IMR-90 (cell line): ENCODE data around the gene TRAPPC14. TPM values are rescaled to one million over a fixed set of nuclear protein-coding genes. Genes with fewer than 3 reads are reported as not detected.

Experiments used
- ATAC-seq: fragments of 200-7000 bp; cut with Tn5 transposase; 2 replicates; pipeline ENCODE4 v1.9.1; 2020; ENCODE audit warnings: low read depth, mild to moderate bottlenecking, moderate library complexity
- BruUV-seq: library from RNA; stranded (reverse); fragments of 400-500 nt; replicated peaks from 2 replicates; lab custom pipeline; 2021; lab: Mats Ljungman, UMichigan
- CTCF ChIA-PET: fragments of 300-600 bp; formaldehyde crosslinking; extraction: SDS; loops from one replicate; lab custom pipeline; 2021; ENCODE audit warnings: antibody characterized with exemption; lab: Yijun Ruan, JAX
- POLR2A ChIA-PET: fragments of 300-600 bp; sonication (Branson Sonifier 250); formaldehyde crosslinking; loops from one replicate; lab custom pipeline; 2022; ENCODE audit warnings: antibody characterized with exemption; ENCODE audit not compliant: unreplicated experiment; lab: Charles Lee
- DNase-seq: peaks from one replicate; pipeline ENCODE4 v3.0.0; 2013
- H2AFZ ChIP-seq: replicated peaks from 2 replicates; pipeline ENCODE3; 2013; ENCODE audit warnings: low read length, mild to moderate bottlenecking; ENCODE audit not compliant: poor library complexity
- H2AK5ac ChIP-seq: 2 replicates; pipeline ENCODE4 v1.6.1; 2013; ENCODE audit warnings: low read depth, low read length, inconsistent platforms
- H2AK9ac ChIP-seq: replicated peaks from 2 replicates; pipeline ENCODE3; 2013; ENCODE audit warnings: mild to moderate bottlenecking, low read depth, low read length, moderate library complexity; ENCODE audit not compliant: poor library complexity
- H2BK120ac ChIP-seq: 2 replicates; pipeline ENCODE4 v1.6.1; 2013; ENCODE audit warnings: low read depth, low read length, inconsistent platforms
- H2BK15ac ChIP-seq: 3 replicates; pipeline ENCODE4 v1.6.1; 2013; ENCODE audit warnings: low read depth, low read length, inconsistent platforms
- H2BK20ac ChIP-seq: 2 replicates; pipeline ENCODE4 v1.6.1; 2013; ENCODE audit warnings: low read depth, mild to moderate bottlenecking, inconsistent platforms, low read length, moderate library complexity
- H2BK5ac ChIP-seq: 2 replicates; pipeline ENCODE4 v1.6.1; 2013; ENCODE audit warnings: mild to moderate bottlenecking, low read depth, low read length, inconsistent platforms; ENCODE audit not compliant: poor library complexity, severe bottlenecking
- H3K14ac ChIP-seq: replicated peaks from 2 replicates; pipeline ENCODE4 v1.6.1; 2013; ENCODE audit warnings: low read depth, low read length, inconsistent platforms
- H3K18ac ChIP-seq: 2 replicates; pipeline ENCODE4 v1.6.1; 2013; ENCODE audit warnings: low read depth, low read length, control low read depth
- H3K23ac ChIP-seq: 2 replicates; pipeline ENCODE4 v1.6.1; 2013; ENCODE audit warnings: low read depth, low read length, inconsistent platforms
- H3K27ac ChIP-seq: 2 replicates; pipeline ENCODE4 v1.5.1; 2013; ENCODE audit warnings: mild to moderate bottlenecking, control low read depth, low read length; ENCODE audit not compliant: insufficient read depth
- H3K27me3 ChIP-seq: 2 replicates; pipeline ENCODE4 v1.6.1; 2013; ENCODE audit warnings: low read length; ENCODE audit not compliant: control insufficient read depth, insufficient read depth
- H3K36me3 ChIP-seq: 2 replicates; pipeline ENCODE4 v1.6.1; 2013; ENCODE audit warnings: low read length, mixed read lengths; ENCODE audit not compliant: control insufficient read depth, insufficient read depth
- H3K4ac ChIP-seq: 2 replicates; pipeline ENCODE4 v1.6.1; 2013; ENCODE audit warnings: low read depth, low read length, inconsistent platforms
- H3K4me1 ChIP-seq: 2 replicates; pipeline ENCODE4 v1.6.1; 2013; ENCODE audit warnings: low read length, mixed read lengths; ENCODE audit not compliant: control insufficient read depth, insufficient read depth
- H3K4me2 ChIP-seq: 2 replicates; pipeline ENCODE4 v1.6.1; 2013; ENCODE audit warnings: low read depth, mild to moderate bottlenecking, control low read depth, low read length, moderate library complexity
- H3K4me3 ChIP-seq: 2 replicates; pipeline ENCODE4 v1.5.1; 2013; ENCODE audit warnings: low read depth, mild to moderate bottlenecking, control low read depth, low read length, moderate library complexity; ENCODE audit not compliant: insufficient read depth
- H3K56ac ChIP-seq: 2 replicates; pipeline ENCODE4 v1.6.1; 2013; ENCODE audit warnings: low read length, inconsistent platforms; ENCODE audit not compliant: insufficient read depth; ENCODE audit errors: extremely low read depth
- H3K79me1 ChIP-seq, 2 experiments: 2 replicates each; pipeline ENCODE4 v1.6.1; 2013; ENCODE audit warnings: low read length in 2 of 2, inconsistent platforms in 1 of 2, low read depth in 1 of 2
- H3K9ac ChIP-seq: 2 replicates; pipeline ENCODE4 v1.6.1; 2013; ENCODE audit warnings: low read depth, low read length, control low read depth
- H3K9me1 ChIP-seq: 2 replicates; pipeline ENCODE4 v1.6.1; 2013; ENCODE audit warnings: low read length, inconsistent platforms; ENCODE audit not compliant: insufficient read depth
- H3K9me3 ChIP-seq: 2 replicates; pipeline ENCODE4 v1.6.1; 2013; ENCODE audit warnings: low read length; ENCODE audit not compliant: control insufficient read depth, insufficient read depth
- H4K20me1 ChIP-seq: 2 replicates; pipeline ENCODE4 v1.6.1; 2013; ENCODE audit warnings: low read length, inconsistent platforms; ENCODE audit not compliant: insufficient read depth
- H4K5ac ChIP-seq: 2 replicates; pipeline ENCODE4 v1.6.1; 2013; ENCODE audit warnings: mild to moderate bottlenecking, low read depth, low read length, control low read depth
- H4K8ac ChIP-seq, 2 experiments: 2 replicates each; pipeline ENCODE4 v1.6.1; 2013; ENCODE audit warnings: low read depth in 2 of 2, low read length in 2 of 2, control low read depth in 1 of 2, inconsistent platforms in 1 of 2
- H4K91ac ChIP-seq: 2 replicates; pipeline ENCODE4 v1.6.1; 2013; ENCODE audit warnings: low read depth, low read length, inconsistent platforms; ENCODE audit not compliant: insufficient read depth
- BHLHE40 ChIP-seq: fragments of 150-350 bp; IDR thresholded peaks from 2 replicates; pipeline ENCODE4 v1.6.1; 2016; ENCODE audit warnings: mild to moderate bottlenecking, low read depth, low read length
- CEBPB ChIP-seq: IDR thresholded peaks from 2 replicates; pipeline ENCODE4 v1.6.1; 2012; ENCODE audit warnings: low read depth, low read length, improper control_type of control experiment
- ELK1 ChIP-seq: fragments of 150-350 bp; IDR thresholded peaks from 2 replicates; pipeline ENCODE4 v1.6.1; 2016; ENCODE audit warnings: low read depth, mild to moderate bottlenecking, low read length, moderate library complexity, borderline replicate concordance
- FOS ChIP-seq: fragments of 150-350 bp; IDR thresholded peaks from 2 replicates; pipeline ENCODE4 v1.6.1; 2016; ENCODE audit warnings: low read depth, low read length
- MAFK ChIP-seq: IDR thresholded peaks from 2 replicates; pipeline ENCODE4 v1.6.1; 2012; ENCODE audit warnings: low read depth, low read length, improper control_type of control experiment
- MAZ ChIP-seq: IDR thresholded peaks from 2 replicates; pipeline ENCODE4 v1.6.1; 2012; ENCODE audit warnings: low read depth, mild to moderate bottlenecking, low read length, improper control_type of control experiment, moderate library complexity, borderline replicate concordance
- MXI1 ChIP-seq: IDR thresholded peaks from 2 replicates; pipeline ENCODE4 v1.6.1; 2012; ENCODE audit warnings: low read depth, mild to moderate bottlenecking, low read length, moderate library complexity, borderline replicate concordance
- NFE2L2 ChIP-seq: fragments of 150-350 bp; IDR thresholded peaks from 2 replicates; pipeline ENCODE4 v1.6.1; 2016; ENCODE audit warnings: low read depth, mild to moderate bottlenecking, low read length
- POLR2A ChIP-seq: IDR thresholded peaks from 2 replicates; pipeline ENCODE4 v1.6.1; 2012; ENCODE audit warnings: mild to moderate bottlenecking, low read depth, low read length
- RAD21 ChIP-seq: IDR thresholded peaks from 2 replicates; pipeline ENCODE4 v1.6.1; 2012; ENCODE audit warnings: low read length, improper control_type of control experiment
- RFX5 ChIP-seq: IDR thresholded peaks from 2 replicates; pipeline ENCODE4 v1.8.0; 2012; ENCODE audit warnings: low read depth, mild to moderate bottlenecking, low read length, moderate library complexity
- SMC3 ChIP-seq: fragments of 150-350 bp; IDR thresholded peaks from 2 replicates; pipeline ENCODE4 v1.6.1; 2016; ENCODE audit warnings: low read depth, mild to moderate bottlenecking, antibody characterized with exemption, low read length, moderate library complexity
- USF2 ChIP-seq: fragments of 150-350 bp; IDR thresholded peaks from 2 replicates; pipeline ENCODE4 v1.6.1; 2017; ENCODE audit warnings: mild to moderate bottlenecking, antibody characterized with exemption, low read length, low read depth
- WGBS, 2 experiments: methylation state at CpG; one replicate each; pipeline versions ENCODE4 v1.1.5 to v1.1.7; 2013; ENCODE audit warnings: missing lambda C conversion rate in 2 of 2; ENCODE audit not compliant: insufficient read length in 1 of 2; ENCODE audit errors: extremely low coverage in 2 of 2; 5-methylcytosine and 5-hydroxymethylcytosine counted together
- dilution Hi-C: fragments of 300-500 bp; cut with HindIII; formaldehyde crosslinking; loops from one replicate; pipeline ENCODE4 v1.14.3; 2018; ENCODE audit warnings: low sequenced_read_pairs; ENCODE audit not compliant: unreplicated experiment
- in situ Hi-C: fragments of 300-500 bp; cut with MboI; formaldehyde crosslinking; loops from 3 replicates; pipeline ENCODE4 v1.14.3; 2019; ENCODE audit warnings: low sequenced_read_pairs, inconsistent platforms, mixed read lengths
- intact Hi-C: fragments of 100-400 bp; cut with micrococcal nuclease; formaldehyde crosslinking; loops from 2 replicates; pipeline ENCODE4 v1.10.0; 2022
- polyA plus RNA-seq, 3 experiments: library from polyadenylated mRNA; depleted of rRNA; stranded (reverse); fragments of >200 nt; gene quantifications; 2 replicates each; pipeline ENCODE4 v1.2.3, GENCODE V29; 2012; ENCODE audit warnings: low replicate concordance in 1 of 3
- total RNA-seq: library from RNA; depleted of rRNA; stranded (reverse); fragments of >200 nt; gene quantifications from 2 replicates; pipeline ENCODE4 v1.2.3, GENCODE V29; 2012

Gene TRAPPC14
- total and polyA plus RNA-seq, 2 of the 4 experiments (the other 2 are of a cell fraction), result 4.5 to 15.9 TPM

GRCh38 chr7:100154651-100155491 lies 3.7 kb downstream of the TRAPPC14 start (continued):
- TF ChIP-seq MAFK, result no peak

GRCh38 chr7:100153708-100154535 lies 4.6 kb downstream of the TRAPPC14 start:
- Histone ChIP-seq H3K4ac (no peak overlapping the region), H3K56ac (no peak overlapping the region), H3K27me3 (no peaks in the 10 kb centered on the region), H3K14ac (no peak overlapping the region), H2AK5ac (no peak overlapping the region), H3K4me1 (peaks cover 6% of the 10 kb centered on the region), H3K36me3 (peaks cover 42% of the 10 kb centered on the region), H3K9ac (no peak overlapping the region), H3K4me2 (no peak overlapping the region), H4K91ac (no peak overlapping the region), H2BK5ac (no peak overlapping the region), H2BK15ac (no peak overlapping the region), H3K4me3 (no peak overlapping the region), H3K9me1 (no peaks in the 10 kb centered on the region), H3K18ac (no peak overlapping the region), H2AFZ (no peak overlapping the region), H2BK20ac (no peak overlapping the region), H4K20me1 (peaks cover 23% of the 10 kb centered on the region), H3K79me1 (peaks cover 32 to 77% of the 10 kb centered on the region in 2 experiments), H2BK120ac (no peak overlapping the region), H4K8ac (no peak overlapping the region), H3K27ac (no peak overlapping the region), H3K23ac (no peak overlapping the region), H3K9me3 (no peaks in the 10 kb centered on the region), H2AK9ac (peak overlapping the region; percentile 42), H4K5ac (no peak overlapping the region)
- intact Hi-C loops (no loop called here), in situ Hi-C loops (no loop called here), dilution Hi-C loops (no loop called here)
- 100% methylated on average over 1 of the region's 16 CpGs; no CpG with 5 or more reads in 1 of the 2 experiments for WGBS, 2 experiments
- ChIA-PET POLR2A (interaction anchor here (0.6 kb wide), 1 partner anchor 67 kb away, joined by 3 read pairs; no protein-coding TSS in a partner anchor), CTCF (no interaction called here)
- BruUV-seq, result no TSS peak
- TF ChIP-seq BHLHE40 (no peak), POLR2A (no peak), ELK1 (no peak), MAFK (no peak), MAZ (no peak), RFX5 (no peak), CEBPB (no peak), FOS (no peak), RAD21 (no peak), NFE2L2 (no peak), MXI1 (no peak), USF2 (no peak), SMC3 (no peak)
- no peak for ATAC-seq
- DNase-seq, result no peak
